Activated CD8-positive, alpha-beta memory T cell treated with anti-CD3 and anti-CD28 coated beads, Interleukin-2, amount 50 U/mL, for 48 hours (primary cell): ENCODE data around the gene SETDB2.

ENCODE experiments used
- DNase-seq: peaks from one replicate; pipeline ENCODE4 v3.0.0-alpha.2; 2020

Gene SETDB2

GRCh38 chr13:49429121-49429520, 15.0 kb upstream of the SETDB2 start:
- no peak for DNase-seq

GRCh38 chr13:49435992-49436391, 8.1 kb upstream of the SETDB2 start:
- no peak for DNase-seq

- no peak for DNase-seq
Observed at GRCh38 chr13:49436890-49437289, 7.2 kb upstream of the SETDB2 start.

- DNase-seq: no peak
Observed at GRCh38 chr13:49437705-49438104, 6.4 kb upstream of the SETDB2 start.

GRCh38 chr13:49439609-49440008, 4.5 kb upstream of the SETDB2 start:
- no peak for DNase-seq

GRCh38 chr13:49441312-49441711, 2.8 kb upstream of the SETDB2 start:
- no peak for DNase-seq

- no peak for DNase-seq
Observed at GRCh38 chr13:49441846-49442245, 2.2 kb upstream of the SETDB2 start.

GRCh38 chr13:49443357-49443703, 744 bp upstream of the SETDB2 start:
- DNase-seq: no peak

- no peak for DNase-seq
Observed at GRCh38 chr13:49444524-49445395, 686 bp downstream of the SETDB2 start.

GRCh38 chr13:49446473-49446872, 2.4 kb downstream of the SETDB2 start:
- no peak for DNase-seq

GRCh38 chr13:49448753-49449152, 4.7 kb downstream of the SETDB2 start:
- no peak for DNase-seq

- no peak for DNase-seq
Observed at GRCh38 chr13:49450105-49450819, 6.2 kb downstream of the SETDB2 start.

GRCh38 chr13:49452725-49453457, 8.8 kb downstream of the SETDB2 start:
- DNase-seq: no peak

GRCh38 chr13:49453465-49453864, 9.4 kb downstream of the SETDB2 start:
- no peak for DNase-seq

- no peak for DNase-seq
Observed at GRCh38 chr13:49454388-49455006, 10.4 kb downstream of the SETDB2 start.

- DNase-seq: no peak
Observed at GRCh38 chr13:49455007-49455398, 10.9 kb downstream of the SETDB2 start.

- no peak for DNase-seq
Observed at GRCh38 chr13:49456156-49456555, 12.1 kb downstream of the SETDB2 start.

GRCh38 chr13:49457221-49457620, 13.1 kb downstream of the SETDB2 start:
- DNase-seq: no peak

- no peak for DNase-seq
Observed at GRCh38 chr13:49459580-49459979, 15.5 kb downstream of the SETDB2 start.

- no peak for DNase-seq
Observed at GRCh38 chr13:49464085-49464484, 20.0 kb downstream of the SETDB2 start.

GRCh38 chr13:49464621-49465325, 20.7 kb downstream of the SETDB2 start:
- DNase-seq: no peak

- DNase-seq: no peak
Observed at GRCh38 chr13:49466292-49466838, 22.3 kb downstream of the SETDB2 start.
